Large intestine (tissue), 3 donors: ENCODE results near the gene USP35. TPM values are rescaled to one million over a fixed set of nuclear protein-coding genes. Genes with fewer than 3 reads are reported as not detected.
"Not testable (repeated sequence)": the region's sequence is repeated elsewhere in the genome, so short reads cannot be mapped to it uniquely, and the experiment has no call there.

Experiments
- DNase-seq, 2 donors: peaks; one replicate each; pipeline versions ENCODE4 v3.0.0 to v3.0.0-alpha.2; 2013
- H3K27ac ChIP-seq: one replicate; pipeline ENCODE4 v1.5.1; 2013; ENCODE audit warnings: low read length
- H3K27me3 ChIP-seq: 2 replicates; pipeline ENCODE4 v1.6.1; 2013; ENCODE audit warnings: low read length; ENCODE audit not compliant: control insufficient read depth, insufficient read depth
- H3K36me3 ChIP-seq: 2 replicates; pipeline ENCODE4 v1.6.1; 2013; ENCODE audit warnings: low read length; ENCODE audit not compliant: control insufficient read depth, insufficient read depth
- H3K4me1 ChIP-seq: one replicate; pipeline ENCODE4 v1.6.1; 2013; ENCODE audit warnings: low read length; ENCODE audit not compliant: control insufficient read depth, insufficient read depth
- H3K4me3 ChIP-seq: one replicate; pipeline ENCODE4 v1.5.1; 2013; ENCODE audit warnings: low read length
- H3K9me3 ChIP-seq: one replicate; pipeline ENCODE4 v1.6.1; 2013; ENCODE audit warnings: mild to moderate bottlenecking, low read depth, low read length, moderate library complexity; ENCODE audit not compliant: control insufficient read depth
- WGBS: methylation state at CpG from one replicate; pipeline ENCODE4 v1.1.5; 2013; ENCODE audit warnings: low lambda C conversion rate; ENCODE audit not compliant: insufficient coverage; 5-methylcytosine and 5-hydroxymethylcytosine counted together
- polyA plus RNA-seq: library from polyadenylated mRNA; unstranded; fragments of 120-200 nt; gene quantifications from one replicate; pipeline ENCODE4 v1.2.1, GENCODE V29; 2013

The USP35 gene
- polyA plus RNA-seq, 1 donor, result 2.9 TPM

DNA sequence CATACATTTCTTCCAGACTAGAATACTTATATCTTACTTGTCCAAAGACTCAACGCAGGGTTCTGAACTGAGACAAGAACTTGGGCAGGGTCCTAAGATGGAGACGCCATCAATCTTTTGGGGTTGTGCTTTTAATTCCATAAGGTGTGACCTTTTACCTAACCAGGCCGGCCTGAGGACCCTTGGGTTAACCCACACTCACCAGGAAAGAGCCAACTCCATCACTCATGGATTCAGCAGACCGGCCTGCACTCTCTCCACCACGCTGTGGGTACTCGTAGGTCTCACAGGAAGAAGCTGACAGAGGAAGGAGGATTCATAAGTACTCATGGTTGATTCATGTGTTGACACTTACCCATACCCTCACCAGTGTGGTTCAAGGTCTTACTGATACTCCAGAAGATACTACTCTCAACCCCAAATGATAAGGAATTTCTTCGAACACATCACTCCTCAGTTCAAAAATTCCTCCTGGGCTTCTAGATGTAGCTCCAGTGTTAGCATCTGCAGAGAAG, 36.2 kb downstream of the USP35 start:
- no peaks in the 10 kb centered on the region for H3K4me1 ChIP-seq
- DNase-seq, result no peak
- no peak overlapping the region for H3K4me3 ChIP-seq
- H3K36me3 ChIP-seq, result peaks cover 50% of the 10 kb centered on the region
- WGBS, result no CpG with 5 or more reads among the region's 7 CpGs
- no peaks in the 10 kb centered on the region for H3K9me3 ChIP-seq
- H3K27ac ChIP-seq, result no peak overlapping the region
- H3K27me3 ChIP-seq, result no peaks in the 10 kb centered on the region

- Histone ChIP-seq H3K36me3 (peaks cover 31% of the 10 kb centered on the region), H3K9me3 (no peaks in the 10 kb centered on the region)
- no CpG with 5 or more reads among the region's 12 CpGs for WGBS
Measured at GRCh38 chr11:78226684-78227680, 38.3 kb downstream of the USP35 start.

GRCh38 chr11:78227921-78228320, 39.2 kb downstream of the USP35 start:
- Histone ChIP-seq H3K4me3 (no peak overlapping the region), H3K27ac (no peak overlapping the region), H3K9me3 (no peaks in the 10 kb centered on the region), H3K4me1 (no peaks in the 10 kb centered on the region), H3K36me3 (peaks cover 27% of the 10 kb centered on the region), H3K27me3 (no peaks in the 10 kb centered on the region)
- 100% methylated on average over 1 of the region's 4 CpGs for WGBS
- no peak for DNase-seq

More at GRCh38 chr11:78226684-78227680, 38.3 kb downstream of the USP35 start:
- H3K4me1 ChIP-seq, result no peaks in the 10 kb centered on the region
- no peak overlapping the region for H3K4me3 ChIP-seq
- DNase-seq, result no peak
- H3K27me3 ChIP-seq, result no peaks in the 10 kb centered on the region
- H3K27ac ChIP-seq, result no peak overlapping the region

DNA sequence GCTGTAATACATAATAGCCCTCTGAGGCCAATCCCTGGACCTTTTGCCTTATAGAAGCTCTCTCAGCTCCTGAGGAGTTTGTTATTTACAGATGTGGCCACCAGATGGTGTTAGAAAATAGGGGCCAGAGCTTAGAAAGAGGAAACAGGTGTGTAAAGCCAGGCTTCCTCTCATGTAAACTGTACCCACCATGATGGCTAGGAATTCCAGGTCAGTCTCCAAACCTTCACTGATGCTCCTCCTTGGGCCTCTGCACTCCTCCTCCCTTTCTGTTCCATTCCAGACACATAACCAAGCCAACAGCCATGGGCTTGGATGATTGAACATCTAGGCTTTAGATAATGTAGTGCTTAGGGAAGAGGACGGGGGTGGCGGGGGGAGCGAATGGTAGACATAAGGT, 39.7 kb downstream of the USP35 start:
- H3K9me3 ChIP-seq, result no peaks in the 10 kb centered on the region
- no peaks in the 10 kb centered on the region for H3K27me3 ChIP-seq
- H3K4me1 ChIP-seq, result no peaks in the 10 kb centered on the region
- 100% methylated on average over 1 of the region's 3 CpGs for WGBS
- H3K4me3 ChIP-seq, result no peak overlapping the region
- DNase-seq, result peak; percentile 47 to 57
- H3K27ac ChIP-seq, result no peak overlapping the region
- peaks cover 22% of the 10 kb centered on the region for H3K36me3 ChIP-seq

- WGBS, result no CpG with 5 or more reads among the region's 2 CpGs
- no peak overlapping the region for H3K27ac ChIP-seq
- H3K36me3 ChIP-seq, result peaks cover 18% of the 10 kb centered on the region
- no peak overlapping the region for H3K4me3 ChIP-seq
- no peaks in the 10 kb centered on the region for H3K4me1 ChIP-seq
- no peaks in the 10 kb centered on the region for H3K9me3 ChIP-seq
- H3K27me3 ChIP-seq, result no peaks in the 10 kb centered on the region
- DNase-seq, result no peak
Measured at GRCh38 chr11:78229106-78229505, 40.4 kb downstream of the USP35 start.

DNA sequence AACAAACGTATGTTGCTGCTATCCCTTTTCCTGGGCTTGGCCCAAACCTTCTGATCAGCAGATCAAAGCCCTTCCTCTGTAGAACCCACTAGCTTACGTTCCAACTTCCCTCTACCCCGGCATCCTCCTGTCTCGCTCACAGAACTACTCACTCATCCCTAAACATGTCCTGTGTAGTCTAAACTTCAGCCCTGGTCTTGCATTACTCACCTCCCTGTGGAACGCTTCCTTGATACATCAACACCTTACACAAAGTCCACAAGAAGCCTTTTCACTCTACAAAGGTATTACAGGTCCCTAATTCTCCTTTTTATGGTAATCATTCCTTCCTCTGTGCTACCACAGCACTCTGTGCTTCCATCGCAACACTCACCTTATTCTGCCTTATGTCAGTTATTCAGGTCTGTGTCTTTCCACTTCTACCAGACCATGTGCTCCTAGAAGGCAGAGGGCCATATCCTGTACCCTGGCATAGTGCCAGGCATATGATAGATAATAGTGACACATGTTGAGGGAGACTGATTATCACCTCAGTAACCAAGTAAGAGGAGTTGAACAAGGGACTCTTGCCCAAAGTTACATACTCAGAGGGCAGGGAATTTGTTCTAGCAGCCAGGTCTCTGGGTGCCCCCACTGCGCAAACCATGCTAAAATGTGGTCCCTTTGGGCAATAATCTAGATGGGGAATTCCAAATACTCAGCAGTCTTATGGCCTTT, 41.6 kb downstream of the USP35 start:
- Histone ChIP-seq H3K36me3 (peaks cover 7% of the 10 kb centered on the region), H3K27me3 (no peaks in the 10 kb centered on the region), H3K9me3 (no peaks in the 10 kb centered on the region), H3K27ac (no peak overlapping the region), H3K4me3 (no peak overlapping the region), H3K4me1 (no peaks in the 10 kb centered on the region)
- 82% methylated on average over 2 of the region's 7 CpGs for WGBS
- peak; percentile 51 to 75 for DNase-seq

DNA sequence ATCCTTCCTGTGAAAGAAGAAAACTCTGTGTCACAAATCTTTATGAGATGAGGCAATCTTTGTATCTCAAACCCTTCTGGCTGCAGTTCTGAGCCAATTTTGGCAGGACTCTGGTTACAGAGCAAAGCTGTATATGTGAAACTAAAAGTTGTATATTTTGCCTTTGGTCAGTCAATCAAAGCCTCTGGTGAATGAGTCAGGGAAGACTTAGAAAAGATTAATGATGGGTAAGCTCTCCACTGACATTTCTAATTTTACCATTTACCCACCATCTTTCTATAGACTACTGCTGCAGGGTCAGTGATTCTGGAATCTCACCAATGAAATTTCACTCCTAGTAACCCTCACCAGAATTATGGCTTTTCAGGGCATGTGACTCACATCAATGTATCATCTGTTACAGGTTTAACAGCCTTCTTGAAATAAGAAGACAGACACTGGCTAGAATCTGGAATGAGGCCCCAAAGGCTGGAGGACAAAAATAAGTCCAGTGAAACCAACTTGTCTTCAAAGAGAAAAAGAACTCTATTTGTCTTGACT, 43.3 kb downstream of the USP35 start:
- no peaks in the 10 kb centered on the region for H3K4me1 ChIP-seq
- H3K36me3 ChIP-seq, result no peaks in the 10 kb centered on the region
- H3K4me3 ChIP-seq, result no peak overlapping the region
- no peak overlapping the region for H3K27ac ChIP-seq
- H3K27me3 ChIP-seq, result no peaks in the 10 kb centered on the region
- no peak for DNase-seq
- H3K9me3 ChIP-seq, result no peaks in the 10 kb centered on the region

- not testable (repeated sequence) for H3K4me3 ChIP-seq, DNase-seq, H3K36me3 ChIP-seq, H3K27ac ChIP-seq, H3K27me3 ChIP-seq, H3K4me1 ChIP-seq, H3K9me3 ChIP-seq
- WGBS, result no CpG with 5 or more reads among the region's 6 CpGs
Measured at GRCh38 chr11:78233046-78233445, 44.3 kb downstream of the USP35 start.

DNA sequence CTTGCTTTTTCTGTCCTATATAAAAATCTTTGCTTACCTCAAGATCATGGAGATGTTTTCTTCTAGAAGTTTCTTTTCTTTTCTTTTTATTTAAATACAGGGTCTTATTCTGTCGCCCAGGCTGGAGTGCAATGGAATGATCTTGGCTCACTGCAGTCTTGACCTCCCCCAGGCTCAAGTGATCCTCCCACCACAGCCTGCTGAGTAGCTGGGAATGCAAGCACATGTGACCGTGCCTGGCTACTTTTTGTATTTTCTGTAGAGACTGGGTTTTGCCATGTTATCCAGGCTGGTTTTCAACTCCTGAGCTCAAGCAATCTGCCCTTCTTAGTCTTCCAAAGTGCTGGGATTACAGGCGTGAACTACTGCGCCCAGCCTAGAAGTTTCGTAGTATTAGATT, 45.3 kb downstream of the USP35 start:
- H3K4me3 ChIP-seq, result no peak overlapping the region
- no peak for DNase-seq
- no peaks in the 10 kb centered on the region for H3K4me1 ChIP-seq
- H3K36me3 ChIP-seq, result no peaks in the 10 kb centered on the region
- WGBS, result 100% methylated on average over 1 of the region's 5 CpGs
- no peaks in the 10 kb centered on the region for H3K27me3 ChIP-seq
- H3K27ac ChIP-seq, result no peak overlapping the region
- no peaks in the 10 kb centered on the region for H3K9me3 ChIP-seq

DNA sequence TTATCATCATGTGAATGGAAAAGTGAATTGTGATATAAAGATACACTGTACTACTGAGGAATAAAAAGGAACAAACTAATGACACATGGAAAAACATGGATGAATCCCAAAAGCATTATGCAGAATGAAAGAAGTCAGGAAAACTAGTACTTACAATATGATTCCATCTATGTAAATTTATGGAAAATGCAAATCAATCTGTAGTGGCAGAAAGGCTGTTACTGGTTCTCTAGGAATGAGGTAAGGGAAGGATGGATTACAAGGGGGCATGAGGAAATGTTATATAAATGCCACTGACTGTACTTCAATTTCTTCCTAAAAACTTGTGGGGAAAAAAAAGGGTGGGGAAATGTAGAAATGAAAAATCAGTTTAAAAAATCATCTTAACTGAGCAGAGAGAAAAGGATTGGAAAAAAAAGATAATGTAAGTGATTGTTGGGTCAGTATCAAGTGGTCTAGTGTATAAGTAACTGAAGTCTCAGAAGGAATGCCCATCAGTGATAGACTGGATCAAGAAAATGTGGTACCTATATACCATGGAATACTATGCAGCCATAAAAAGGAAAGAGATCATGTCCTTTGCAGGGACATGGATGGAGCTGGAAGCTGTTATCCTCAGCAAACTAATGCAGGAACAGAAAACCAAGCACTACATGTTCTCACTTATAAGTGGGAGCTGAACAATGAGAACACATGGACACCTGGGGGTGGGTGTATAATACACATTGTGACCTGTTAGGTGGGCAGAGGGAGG, 48.8 kb downstream of the USP35 start:
- peaks cover 15% of the 10 kb centered on the region for H3K9me3 ChIP-seq
- no peak for DNase-seq
- H3K27me3 ChIP-seq, result no peaks in the 10 kb centered on the region
- H3K36me3 ChIP-seq, result no peaks in the 10 kb centered on the region
- no peaks in the 10 kb centered on the region for H3K4me1 ChIP-seq
- no peak overlapping the region for H3K4me3 ChIP-seq
- no peak overlapping the region for H3K27ac ChIP-seq
